Measurements from ENCODE around the gene ARHGDIB.

ARHGDIB gene

GRCh38 chr12:14981049-14981448 lies 19.6 kb upstream of the ARHGDIB start:
- Histone ChIP-seq H3K9me3 (no peaks in the 10 kb centered on the region; the same call in 1 of the 2 replicates), H3K4me3 (ENCODE audit: low read depth, low read length) (no peak overlapping the region), H3K36me3 (no peaks in the 10 kb centered on the region), H3K27me3 (no peaks in the 10 kb centered on the region), H3K4me1 (no peaks in the 10 kb centered on the region)
- no peak for TF ChIP-seq CTCF (IDR thresholded peaks at IDR 0.05; ENCODE audit: low read depth, low read length)
- no peak for DNase-seq

- Histone ChIP-seq H3K36me3 (no peaks in the 10 kb centered on the region), H3K27me3 (no peaks in the 10 kb centered on the region), H3K4me1 (no peaks in the 10 kb centered on the region), H3K4me3 (ENCODE audit: low read depth, low read length) (no peak overlapping the region), H3K9me3 (no peaks in the 10 kb centered on the region; the same call in 1 of the 2 replicates)
- no peak for TF ChIP-seq CTCF (IDR thresholded peaks at IDR 0.05; ENCODE audit: low read depth, low read length)
- no peak for DNase-seq
Measured at GRCh38 chr12:14979468-14979867, 18.1 kb upstream of the ARHGDIB start.

- no peak for DNase-seq
- H3K4me3 ChIP-seq (ENCODE audit: low read depth, low read length) = no peak overlapping the region
- H3K9me3 ChIP-seq = no peaks in the 10 kb centered on the region
- no peak for TF ChIP-seq CTCF (IDR thresholded peaks at IDR 0.05; ENCODE audit: low read depth, low read length)
- H3K4me1 ChIP-seq = no peaks in the 10 kb centered on the region
- no peaks in the 10 kb centered on the region for H3K27me3 ChIP-seq
- no peaks in the 10 kb centered on the region for H3K36me3 ChIP-seq
Measured at GRCh38 chr12:14976658-14977057, 15.3 kb upstream of the ARHGDIB start.

GRCh38 chr12:14975457-14975856 lies 14.1 kb upstream of the ARHGDIB start:
- Histone ChIP-seq H3K27me3 (no peaks in the 10 kb centered on the region), H3K4me3 (ENCODE audit: low read depth, low read length) (no peak overlapping the region), H3K4me1 (no peaks in the 10 kb centered on the region), H3K9me3 (no peaks in the 10 kb centered on the region), H3K36me3 (no peaks in the 10 kb centered on the region)
- DNase-seq = no peak
- no peak for TF ChIP-seq CTCF (IDR thresholded peaks at IDR 0.05; ENCODE audit: low read depth, low read length)

- no peaks in the 10 kb centered on the region for H3K36me3 ChIP-seq
- no peaks in the 10 kb centered on the region for H3K9me3 ChIP-seq
- no peaks in the 10 kb centered on the region for H3K4me1 ChIP-seq
- no peak for DNase-seq
- TF ChIP-seq CTCF (IDR thresholded peaks at IDR 0.05; ENCODE audit: low read depth, low read length) = no peak
- H3K4me3 ChIP-seq (ENCODE audit: low read depth, low read length) = no peak overlapping the region
- H3K27me3 ChIP-seq = no peaks in the 10 kb centered on the region
Measured at GRCh38 chr12:14974633-14975032, 13.2 kb upstream of the ARHGDIB start.

- no peak within 1 kb of the TSS for H3K4me3 ChIP-seq (ENCODE audit: low read depth, low read length)
- H3K4me1 ChIP-seq = no peaks in the 10 kb centered on the region
- DNase-seq = no peak
- H3K9me3 ChIP-seq = no peaks in the 10 kb centered on the region
- no peak for TF ChIP-seq CTCF (IDR thresholded peaks at IDR 0.05; ENCODE audit: low read depth, low read length)
- no peaks in the 10 kb centered on the region for H3K36me3 ChIP-seq
- H3K27me3 ChIP-seq = no peaks in the 10 kb centered on the region
Measured at GRCh38 chr12:14972816-14973215, 11.4 kb upstream of the ARHGDIB start, which contains the start of gene PDE6H. PDE6H (plus strand) TSS chr12:14973042; CDS start chr12:14978013, 4,971 bp downstream.

Measured in BE2C (cell line).